ENCODE results near the gene MAPK9.

Gene MAPK9

GRCh38 chr5:180324601-180324950 lies 32.7 kb upstream of the MAPK9 start:
- no peak for TF ChIP-seq CTCF (IDR thresholded peaks at IDR 0.05; ENCODE audit: low read depth, low read length)
- no peak for DNase-seq (ENCODE audit: extremely low read depth, low read depth)

GRCh38 chr5:180323941-180324600 lies 32.2 kb upstream of the MAPK9 start:
- TF ChIP-seq CTCF (IDR thresholded peaks at IDR 0.05; ENCODE audit: low read depth, low read length), result no peak
- DNase-seq (ENCODE audit: extremely low read depth, low read depth), result no peak

GRCh38 chr5:180323160-180323559 lies 31.3 kb upstream of the MAPK9 start:
- no peak for DNase-seq (ENCODE audit: extremely low read depth, low read depth)

GRCh38 chr5:180318456-180319089 lies 26.7 kb upstream of the MAPK9 start:
- no peak for TF ChIP-seq CTCF (IDR thresholded peaks at IDR 0.05; ENCODE audit: low read depth, low read length)

More at GRCh38 chr5:180323160-180323559, 31.3 kb upstream of the MAPK9 start:
- no peak for TF ChIP-seq CTCF (IDR thresholded peaks at IDR 0.05; ENCODE audit: low read depth, low read length)

GRCh38 chr5:180316586-180316985 lies 24.7 kb upstream of the MAPK9 start:
- no peak for TF ChIP-seq CTCF (IDR thresholded peaks at IDR 0.05; ENCODE audit: low read depth, low read length)
- no peak for DNase-seq (ENCODE audit: extremely low read depth, low read depth)

More at GRCh38 chr5:180318456-180319089, 26.7 kb upstream of the MAPK9 start:
- DNase-seq (ENCODE audit: extremely low read depth, low read depth), result no peak

GRCh38 chr5:180315762-180316212 lies 23.9 kb upstream of the MAPK9 start:
- DNase-seq (ENCODE audit: extremely low read depth, low read depth), result no peak
- peak; percentile 89 for TF ChIP-seq CTCF (IDR thresholded peaks at IDR 0.05; ENCODE audit: low read depth, low read length)

- TF ChIP-seq CTCF (IDR thresholded peaks at IDR 0.05; ENCODE audit: low read depth, low read length), result no peak
- DNase-seq (ENCODE audit: extremely low read depth, low read depth), result no peak
Observed at GRCh38 chr5:180313677-180314505, 22.0 kb upstream of the MAPK9 start.

All from AG09319 (cell line).